ENCODE data around the gene RPS6KA5.
"Not testable (repeated sequence)": the region's sequence is repeated elsewhere in the genome, so short reads cannot be mapped to it uniquely, and the experiment has no call there.

Gene RPS6KA5

DNA sequence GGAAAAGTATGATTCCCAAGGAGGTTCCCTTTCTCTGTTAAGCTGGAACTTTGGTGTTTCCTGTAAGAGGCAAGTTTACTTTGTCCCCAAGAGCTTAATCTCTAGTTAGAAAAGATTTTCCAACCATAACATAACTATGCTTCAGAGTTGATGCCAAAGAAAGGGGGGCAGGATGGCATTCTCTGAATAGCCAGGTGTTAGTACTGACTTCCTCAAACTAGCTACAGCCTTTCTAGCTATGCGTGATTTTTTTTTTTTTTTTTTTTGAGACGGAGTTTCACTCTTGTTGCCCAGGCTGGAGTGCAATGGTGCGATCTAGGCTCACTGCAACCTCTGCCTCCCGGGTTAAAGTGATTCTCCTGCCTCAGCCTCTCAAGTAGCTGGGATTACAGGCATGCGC lies 204.3 kb downstream of the RPS6KA5 start:
- not testable (repeated sequence) for DNase-seq

DNA sequence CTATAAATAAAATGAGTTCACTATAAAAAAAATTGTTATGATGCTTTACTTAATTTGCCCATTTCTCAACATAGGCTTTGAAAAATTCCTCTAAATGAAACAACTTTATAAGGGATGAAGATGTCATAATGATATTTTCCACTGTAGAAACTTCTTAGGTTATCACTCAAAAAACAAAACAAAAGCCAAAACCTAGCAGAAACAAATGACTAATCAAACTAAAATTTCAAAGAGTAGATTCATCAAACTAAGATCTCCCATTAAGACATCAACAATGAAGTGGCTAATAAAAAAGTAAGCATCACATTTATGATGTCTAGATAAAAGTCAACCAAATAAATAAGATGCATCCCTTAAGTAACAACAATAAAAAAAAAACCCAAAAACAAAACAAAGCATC lies 207.3 kb downstream of the RPS6KA5 start:
- no peak for DNase-seq

DNA sequence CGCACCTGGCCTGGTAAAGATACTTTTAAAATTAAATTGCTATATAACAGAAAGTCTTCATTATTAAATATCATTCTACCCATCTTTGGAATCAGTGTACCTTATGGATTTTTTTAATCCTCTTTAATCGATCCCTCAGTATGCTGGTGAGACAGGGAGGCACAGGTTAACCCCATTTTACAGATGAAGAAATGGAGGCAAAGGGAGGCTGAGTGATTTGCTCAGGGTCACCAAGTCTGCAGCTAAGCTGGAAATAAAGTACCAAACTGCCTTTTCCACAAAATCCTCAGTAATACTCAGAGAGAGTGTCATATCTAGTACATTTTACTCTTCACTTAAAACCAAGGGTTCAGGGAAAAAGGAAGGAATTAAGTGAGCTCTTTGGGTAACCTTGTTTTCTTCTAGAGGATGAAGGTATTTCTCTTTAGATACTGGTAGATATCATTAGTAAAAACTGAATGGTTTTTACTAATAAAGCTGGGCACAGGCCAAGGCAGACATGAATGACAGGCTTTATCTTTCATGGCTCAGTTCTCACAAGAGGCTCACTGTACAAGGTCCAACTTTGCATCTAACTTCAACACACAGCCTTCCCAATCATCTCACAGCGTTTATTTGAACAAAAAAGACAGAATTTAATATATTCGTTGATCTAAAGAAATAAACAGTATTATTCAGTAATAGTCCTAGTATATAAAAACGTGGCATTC lies 209.0 kb downstream of the RPS6KA5 start:
- DNase-seq, result no peak

DNA sequence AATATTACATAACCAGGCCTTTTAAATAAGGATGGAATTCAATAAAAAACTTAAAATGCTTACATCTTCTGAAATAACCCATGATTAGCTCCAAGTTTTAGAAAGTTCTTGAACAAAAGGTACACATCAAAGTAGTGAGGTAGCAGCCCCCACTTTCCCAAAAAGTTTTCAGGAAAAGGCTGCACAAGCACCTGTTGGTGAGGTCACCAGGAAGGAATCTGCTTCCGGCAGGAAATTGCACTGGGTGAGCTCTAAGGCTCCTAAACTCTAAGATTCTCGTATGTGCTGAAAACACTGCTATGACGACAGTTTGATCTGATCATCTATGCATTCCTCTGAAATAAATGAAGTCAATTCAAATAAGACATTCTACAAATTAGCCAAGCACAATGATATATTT lies 210.0 kb downstream of the RPS6KA5 start:
- no peak for DNase-seq

DNA sequence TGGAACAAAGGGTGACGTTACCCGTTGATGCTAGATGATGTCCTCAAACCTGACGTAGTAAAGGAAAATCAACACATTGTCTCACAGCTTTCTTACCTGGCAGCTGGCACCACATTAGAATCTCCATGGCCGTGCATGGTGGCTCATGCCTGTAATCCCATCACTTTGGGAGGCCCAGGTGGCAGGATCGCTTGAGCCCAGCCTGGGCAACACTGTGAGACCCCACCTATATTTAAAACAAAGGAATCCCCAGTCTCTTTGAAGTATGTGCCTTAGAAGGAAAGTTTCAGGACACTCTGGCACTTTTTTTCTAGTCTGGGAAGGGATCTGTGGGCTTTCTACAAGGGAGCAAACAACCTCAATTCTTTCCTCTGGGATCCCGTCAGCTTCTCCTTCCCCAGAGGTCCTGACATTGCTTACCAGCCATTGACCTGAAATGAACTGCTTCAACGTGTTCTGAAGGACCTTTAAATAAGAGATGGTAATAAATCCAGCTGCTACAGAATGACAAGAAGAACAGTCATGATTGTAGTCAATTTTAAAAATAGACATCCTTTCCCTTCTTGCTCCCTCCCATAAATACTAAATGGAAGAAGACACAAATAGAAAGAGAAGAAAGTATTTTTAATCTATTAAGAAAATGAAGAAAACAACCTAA lies 210.5 kb downstream of the RPS6KA5 start:
- no peak for DNase-seq

DNA sequence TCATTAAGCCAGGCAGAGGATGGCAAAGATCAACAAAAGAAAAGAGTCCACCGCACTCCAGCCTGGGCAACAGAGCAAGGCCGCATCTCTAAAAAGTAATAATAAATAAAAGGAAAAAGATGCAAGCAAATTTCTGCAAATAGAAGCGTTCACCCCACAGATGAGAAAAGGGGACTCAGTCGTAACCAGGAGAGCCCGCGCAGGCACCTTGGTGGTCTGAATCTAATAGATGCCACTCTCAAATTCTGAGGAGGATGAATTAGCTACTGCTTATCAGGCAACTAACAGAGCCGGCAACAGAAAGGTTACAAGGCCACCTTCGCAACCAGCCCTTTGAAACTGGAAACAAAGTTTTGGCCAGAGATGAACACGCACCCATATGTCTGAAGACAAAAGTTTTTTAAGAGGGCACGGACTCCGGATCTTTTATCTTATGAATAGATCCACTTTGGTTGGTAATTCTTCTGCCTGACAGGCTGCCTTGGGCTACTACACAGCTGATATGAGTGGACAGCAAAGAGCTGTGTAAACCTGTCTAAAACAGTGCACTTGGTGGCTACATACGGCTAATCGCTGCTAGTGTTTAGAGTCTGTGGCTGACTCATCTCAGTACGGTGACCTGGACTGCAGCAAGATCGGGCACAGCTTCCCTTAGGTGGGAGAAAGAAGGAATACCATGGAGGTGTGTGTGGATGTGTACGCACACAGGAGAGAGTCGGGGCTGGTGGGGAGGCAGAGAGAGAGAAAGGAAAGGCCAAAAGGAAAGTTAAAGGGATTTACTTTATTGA lies 211.3 kb downstream of the RPS6KA5 start:
- no peak for DNase-seq

DNA sequence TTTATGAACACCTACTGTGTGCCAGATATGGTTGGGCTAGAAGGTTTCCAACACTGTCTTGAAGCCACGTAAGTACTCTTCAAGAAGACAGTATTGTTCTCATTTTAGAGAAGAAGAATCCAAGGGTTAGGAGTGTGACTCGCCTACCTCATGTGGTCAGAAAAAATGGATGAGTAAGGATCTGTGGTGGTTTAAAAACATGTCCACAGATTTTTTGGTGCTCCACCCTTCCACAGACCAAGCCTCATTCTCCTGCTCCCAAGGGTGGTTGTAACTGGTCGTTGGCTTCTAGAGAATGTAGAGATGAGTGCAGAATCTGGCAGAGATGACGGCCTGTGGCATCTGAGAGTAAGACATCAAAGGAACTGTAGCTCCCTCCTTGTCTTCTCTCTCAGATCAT lies 213.9 kb downstream of the RPS6KA5 start:
- no peak for DNase-seq

DNA sequence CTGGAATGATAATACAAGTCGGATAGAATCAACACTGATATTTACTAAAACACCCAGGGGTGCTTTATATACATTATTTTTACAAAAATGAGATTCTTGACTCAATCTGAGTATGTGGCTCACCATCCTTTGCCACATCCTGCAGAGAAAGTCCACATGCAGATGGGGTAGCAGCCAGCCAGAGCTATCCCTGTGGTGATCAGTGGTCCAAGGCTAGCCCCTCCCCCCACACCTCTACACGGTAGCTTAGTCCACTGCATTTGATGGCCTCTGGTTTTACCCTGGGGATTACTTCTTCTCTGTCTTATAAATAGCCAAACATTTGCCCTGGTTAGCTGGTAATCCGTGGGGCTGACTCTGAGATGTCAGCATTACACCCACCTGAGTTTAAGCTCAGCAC lies 216.1 kb downstream of the RPS6KA5 start:
- DNase-seq, result no peak

DNA sequence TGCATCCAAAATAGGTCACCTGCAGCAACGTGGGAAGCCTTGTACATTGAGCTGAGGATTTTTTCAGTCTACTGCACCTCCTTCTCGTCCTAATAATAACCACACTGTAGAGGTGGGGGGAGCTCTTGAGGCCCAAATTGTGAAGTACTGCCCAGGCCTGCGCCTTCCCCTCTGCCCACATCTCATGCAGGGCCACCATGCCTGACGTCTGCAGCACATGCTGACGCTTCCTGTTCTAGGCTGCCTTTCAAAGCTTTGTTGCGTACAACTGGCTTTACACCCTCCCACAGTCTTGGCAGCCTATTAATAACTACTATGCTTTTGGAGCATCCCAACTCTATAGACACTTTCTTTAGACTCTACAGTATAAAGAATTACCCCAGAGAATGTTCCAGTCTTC lies 217.7 kb downstream of the RPS6KA5 start:
- no peak for DNase-seq

DNA sequence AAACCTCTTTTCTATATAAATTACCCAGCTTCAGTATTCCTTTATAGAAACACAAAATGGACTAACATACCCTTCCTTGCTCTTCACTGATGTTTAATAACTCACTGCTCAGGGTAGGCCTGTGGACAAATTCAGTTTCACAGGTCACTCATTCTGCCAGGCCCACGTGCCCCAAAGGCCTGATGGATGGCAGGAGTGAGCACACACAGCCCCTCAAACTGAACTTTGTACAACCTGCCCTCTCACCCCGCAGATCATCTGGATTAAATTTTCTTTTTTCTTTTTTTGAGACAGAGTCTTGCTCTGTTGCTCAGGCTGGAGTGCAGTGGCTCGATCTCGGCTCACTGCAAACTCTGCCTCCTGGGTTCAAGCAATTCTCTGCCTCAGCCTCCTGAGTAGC lies 219.8 kb downstream of the RPS6KA5 start:
- not testable (repeated sequence) for DNase-seq

DNA sequence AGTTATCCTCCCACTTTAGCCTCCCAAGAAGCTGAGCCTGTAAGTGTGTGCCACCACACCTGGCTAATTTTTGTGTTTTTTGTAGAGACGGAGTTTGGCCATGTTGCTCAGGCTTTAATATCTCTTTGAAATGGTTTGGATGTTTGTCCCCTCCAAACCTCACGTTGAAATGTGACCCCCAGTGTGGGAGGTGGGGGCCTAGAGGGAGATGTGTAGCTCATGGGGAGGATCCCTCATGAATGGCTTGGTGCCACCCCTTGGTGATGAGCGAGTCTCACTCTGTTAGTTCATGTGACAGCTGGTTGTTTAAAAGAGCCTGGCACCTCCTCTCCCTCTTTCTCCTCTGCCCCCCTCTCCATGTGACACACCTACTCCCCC lies 220.6 kb downstream of the RPS6KA5 start:
- DNase-seq, result no peak

DNA sequence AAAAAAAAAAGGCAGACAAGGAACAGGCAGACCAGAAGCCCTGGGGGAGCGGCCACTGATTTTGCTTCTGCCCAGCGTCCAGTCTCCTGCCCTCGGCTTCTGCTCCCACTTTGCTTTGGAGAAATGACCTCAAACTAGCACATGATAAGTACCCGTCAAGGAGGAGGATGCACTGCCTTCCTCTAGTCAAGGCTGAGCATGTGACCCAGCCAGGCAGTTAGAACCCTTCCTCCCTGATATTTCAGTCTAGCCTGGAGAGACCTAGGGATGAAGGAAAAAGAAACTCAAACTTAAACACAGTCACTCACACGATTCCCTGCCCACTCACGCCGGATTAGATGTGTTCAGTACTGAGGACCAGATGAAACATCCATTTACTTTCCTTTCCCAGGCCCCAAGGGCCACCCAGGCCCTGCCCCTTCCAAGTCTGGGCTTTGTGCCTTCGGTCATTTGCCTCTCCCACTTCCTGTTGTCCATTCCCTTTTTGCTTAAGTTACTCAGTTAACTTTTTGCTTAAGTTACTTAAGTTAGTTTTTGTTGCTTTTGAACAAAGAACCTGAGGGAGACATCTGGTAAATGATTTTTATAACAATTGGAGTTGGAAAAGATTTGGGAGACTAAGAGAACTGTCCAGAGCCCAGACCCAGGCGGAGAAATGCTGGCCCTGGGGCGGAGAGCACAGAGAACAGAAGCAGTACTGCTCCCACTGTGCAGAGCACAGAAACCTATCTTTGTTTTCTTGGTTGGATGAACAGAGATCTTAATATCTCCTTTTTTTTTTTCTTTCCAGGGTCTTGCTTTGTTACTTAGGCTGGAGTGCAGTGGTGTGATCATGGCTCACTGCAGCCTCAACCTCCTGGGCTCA lies 221.2 kb downstream of the RPS6KA5 start:
- DNase-seq, result no peak

DNA sequence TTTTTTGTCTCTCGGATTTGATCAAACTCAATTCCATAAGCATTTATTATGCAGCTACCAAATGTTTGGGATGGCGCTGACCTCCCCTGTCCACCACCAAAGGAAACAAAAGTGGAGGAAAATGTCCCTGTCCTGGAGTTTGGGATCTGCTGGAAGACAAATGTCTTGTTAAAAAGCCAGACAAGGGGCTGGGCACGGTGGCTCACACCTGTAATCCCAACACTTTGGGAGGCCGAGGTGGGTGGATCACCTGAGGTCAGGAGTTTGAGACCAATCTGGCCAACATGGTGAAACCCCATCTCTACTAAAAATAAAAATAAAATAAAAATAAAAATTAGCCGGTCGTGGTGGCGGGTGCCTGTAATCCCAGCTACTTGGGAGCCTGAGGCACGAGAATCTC lies 221.9 kb downstream of the RPS6KA5 start:
- DNase-seq, result not testable (repeated sequence)

DNA sequence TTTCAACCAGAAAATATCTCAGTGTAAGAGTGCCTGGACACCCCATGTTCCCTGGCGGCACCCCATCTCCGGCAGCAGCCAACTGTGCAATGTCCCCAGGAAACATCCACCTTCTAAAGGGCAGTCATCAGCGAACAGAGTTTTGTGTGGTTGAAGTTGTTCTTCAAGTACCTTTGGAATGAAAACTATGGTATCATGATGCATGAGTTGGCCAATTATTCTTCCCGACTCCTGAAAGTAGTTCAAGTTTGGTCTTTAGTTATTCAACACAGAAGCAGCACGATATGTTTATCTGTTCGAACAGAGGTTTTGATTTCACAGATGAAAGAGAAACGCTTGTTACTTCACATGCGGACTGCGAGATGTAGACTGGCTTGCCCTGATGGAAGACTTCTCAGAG lies 223.1 kb downstream of the RPS6KA5 start:
- no peak for DNase-seq

DNA sequence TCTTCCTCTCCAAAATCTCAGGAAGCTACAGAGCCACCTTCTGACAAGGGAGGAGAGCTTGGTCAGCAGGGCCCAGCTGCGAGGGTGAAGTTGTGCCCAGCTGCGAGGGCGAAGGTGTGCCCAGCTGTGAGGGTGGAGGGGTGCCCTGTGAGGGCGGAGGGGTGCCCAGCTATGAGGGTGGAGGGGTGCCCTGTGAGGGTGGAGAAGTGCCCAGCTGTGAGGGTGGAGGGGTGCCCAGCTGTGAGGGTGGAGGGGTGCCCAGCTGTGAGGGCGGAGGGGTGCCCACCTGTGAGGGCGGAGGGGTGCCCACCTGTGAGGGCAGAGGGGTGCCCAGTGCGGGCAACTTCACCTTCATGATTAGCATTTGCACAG lies 223.8 kb downstream of the RPS6KA5 start:
- no peak for DNase-seq

DNA sequence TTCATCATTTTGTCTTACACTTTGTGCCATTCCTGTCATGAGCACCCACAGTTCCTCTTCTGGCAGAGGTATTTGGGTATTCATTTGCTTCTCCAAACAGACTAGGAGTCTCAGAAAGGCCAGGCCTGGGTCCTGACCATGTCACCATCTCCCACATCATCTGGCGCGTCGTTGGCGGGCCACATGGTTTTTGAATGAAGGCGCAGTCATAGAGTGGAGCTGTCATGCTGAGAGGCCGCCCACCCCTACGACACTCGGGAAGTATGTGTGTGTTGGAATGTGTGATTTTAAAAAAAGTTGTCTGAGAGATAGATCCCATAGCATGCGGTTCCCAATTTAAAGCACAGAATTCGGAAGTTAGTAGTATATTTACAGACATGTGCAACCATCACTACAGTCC lies 228.6 kb downstream of the RPS6KA5 start:
- DNase-seq, result no peak

DNA sequence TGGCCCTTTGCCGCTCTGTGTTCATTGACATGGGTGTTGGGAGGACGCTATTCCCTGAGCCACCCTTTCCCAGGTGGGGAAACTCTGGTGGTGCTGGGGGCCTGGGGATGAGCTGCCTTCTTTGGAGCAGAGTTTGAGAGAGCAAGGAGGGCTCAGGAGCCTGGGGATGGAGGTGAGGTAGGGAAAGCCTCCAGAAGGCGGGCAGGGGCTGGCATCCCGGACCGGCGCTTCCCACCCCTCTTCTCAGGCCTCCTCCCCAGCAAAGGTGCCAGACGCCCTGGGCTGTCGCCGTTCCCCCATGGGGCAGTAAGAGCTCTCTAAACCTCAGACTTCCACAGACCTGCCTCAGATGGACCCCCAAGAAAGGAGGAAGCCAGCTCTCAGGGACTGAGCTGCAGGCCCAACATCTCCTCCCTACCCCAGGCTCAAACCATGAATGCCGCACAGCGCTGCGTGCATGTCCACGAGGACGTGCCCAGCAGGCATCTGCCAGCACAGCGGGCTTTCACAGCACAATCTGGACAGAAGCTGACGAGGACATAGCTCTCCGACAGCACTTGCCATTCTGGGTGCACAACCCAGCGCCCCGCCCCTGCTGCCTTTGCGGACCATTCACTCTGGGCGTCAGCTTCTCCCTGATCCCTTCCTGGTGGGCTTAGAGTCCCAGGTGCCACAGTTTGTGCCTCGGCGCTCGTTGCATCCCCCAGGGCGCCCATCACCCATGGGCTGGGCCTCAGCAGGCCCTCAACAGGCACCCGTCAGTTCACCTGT lies 229.3 kb downstream of the RPS6KA5 start:
- DNase-seq, result no peak

DNA sequence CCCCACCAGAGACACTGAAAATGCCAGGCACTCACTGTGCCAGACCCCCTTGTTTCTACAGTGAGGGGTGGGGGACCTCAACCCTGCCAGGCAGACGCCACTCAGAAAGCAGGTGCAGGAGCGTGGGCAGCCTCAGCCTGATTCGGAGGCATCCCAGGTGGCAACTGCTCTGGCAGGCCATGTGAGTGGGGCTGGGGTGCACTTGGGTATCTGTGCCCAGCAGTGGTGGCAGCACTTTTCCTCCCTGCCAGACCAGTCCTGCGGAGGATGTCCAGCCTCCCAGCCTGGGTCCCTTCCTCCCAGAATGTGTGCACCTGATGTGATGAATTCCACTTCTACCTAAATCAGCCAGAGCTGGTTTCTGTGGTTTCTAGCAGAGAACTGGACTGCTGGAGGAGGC lies 230.8 kb downstream of the RPS6KA5 start:
- no peak for DNase-seq

DNA sequence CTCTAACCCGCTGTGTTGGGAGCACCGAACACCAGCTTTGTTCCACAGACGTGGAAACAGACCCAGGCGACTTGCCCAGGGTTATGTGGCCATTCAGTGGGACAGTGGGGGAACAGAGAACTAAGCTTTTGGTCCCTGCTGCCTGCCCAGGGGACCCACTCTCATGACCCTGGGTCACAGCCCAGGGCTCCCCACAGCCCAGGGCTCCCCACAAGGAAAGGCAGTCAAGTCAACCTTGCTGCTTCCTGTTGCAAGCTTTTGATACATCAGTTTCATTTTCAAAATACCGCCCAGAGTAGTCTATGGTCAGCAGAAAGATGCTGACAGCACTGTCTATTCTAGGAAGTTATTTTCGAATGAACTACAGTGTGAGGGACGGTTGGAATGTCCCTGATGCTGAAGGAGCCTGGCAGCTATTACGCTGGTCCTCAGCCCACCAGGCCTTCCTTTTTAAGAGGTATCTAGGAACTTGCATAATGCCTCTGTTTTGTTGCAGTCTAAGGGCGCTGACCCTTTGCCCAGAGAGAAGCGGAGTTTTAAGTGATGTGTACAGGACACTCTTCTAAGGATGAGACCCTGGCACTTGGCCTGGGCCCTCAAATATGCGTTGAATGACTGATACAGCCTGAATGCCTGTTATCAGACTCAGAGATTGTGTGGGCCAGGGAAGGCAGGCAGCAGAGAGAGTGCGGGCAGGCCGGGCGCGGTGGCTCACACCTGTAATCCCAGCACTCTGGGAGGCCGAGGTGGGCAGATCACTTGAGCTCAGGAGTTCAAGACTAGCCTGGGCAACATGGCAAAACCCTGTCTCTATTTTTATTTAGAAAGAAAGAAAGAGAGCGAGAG lies 231.6 kb downstream of the RPS6KA5 start:
- peak; percentile 17 to 25 for DNase-seq

DNA sequence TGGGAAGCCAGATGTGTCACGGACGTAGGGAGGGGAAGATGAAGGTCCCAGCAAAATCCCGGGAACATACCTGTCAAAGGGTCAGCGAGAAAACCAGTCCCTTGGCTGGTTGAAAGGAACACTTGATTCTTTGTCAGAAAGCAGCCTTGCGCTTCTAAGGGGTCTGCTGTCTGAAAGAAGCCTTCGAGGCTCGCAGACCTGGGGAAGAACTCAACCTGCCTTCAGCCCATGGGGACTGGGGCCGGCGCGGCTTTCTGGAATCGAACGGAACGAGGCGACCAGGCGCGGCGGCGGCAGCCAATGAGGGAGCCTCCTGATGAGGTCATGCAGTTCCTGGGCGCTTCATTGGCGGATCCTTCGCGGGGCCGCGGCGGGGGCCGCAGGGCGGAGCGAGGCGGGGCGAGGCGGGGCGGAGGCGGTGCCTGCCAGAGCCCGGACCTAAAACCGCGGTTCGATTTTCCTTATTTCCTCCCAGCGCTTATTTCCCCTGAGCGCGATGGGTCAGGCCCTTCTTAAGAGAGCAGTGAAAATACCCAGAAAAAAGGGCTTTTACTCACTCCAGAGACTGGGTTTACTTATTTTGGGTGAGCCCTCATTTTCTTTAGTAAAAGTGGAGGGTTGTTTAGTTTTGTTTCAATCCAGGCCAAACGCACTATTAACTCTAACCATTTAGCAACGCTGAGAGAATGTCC lies 232.4 kb downstream of the RPS6KA5 start:
- peak; percentile 87 to 89 for DNase-seq

DNA sequence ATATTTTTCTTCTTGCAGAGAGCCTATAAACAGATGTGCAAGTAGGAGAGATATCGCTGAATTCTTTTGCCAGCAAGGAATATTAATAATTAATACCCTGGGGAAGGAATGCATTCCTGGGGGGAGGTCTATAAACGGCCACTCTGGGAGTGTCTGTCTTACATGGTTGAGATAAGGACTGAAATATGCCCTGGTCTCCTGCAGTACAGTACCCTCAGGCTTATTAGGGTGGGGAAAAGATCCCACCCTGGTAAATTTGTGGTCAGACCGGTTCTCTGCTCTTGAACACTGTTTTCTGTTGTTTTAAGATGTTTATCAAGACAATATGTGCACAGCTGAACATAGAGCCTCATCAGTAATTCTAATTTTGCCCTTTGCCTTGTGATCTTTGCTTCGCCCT lies 236.9 kb downstream of the RPS6KA5 start:
- not testable (repeated sequence) for DNase-seq
